NCI-H1092 (cell line): Measurements from ENCODE around the gene GADL1.

Source experiments
- DNase-seq: peaks from one replicate; lab custom pipeline; 2025; lab: John Stamatoyannopoulos, UW

Gene GADL1

GRCh38 chr3:30811151-30811795, 83.2 kb downstream of the GADL1 start:
- no peak for DNase-seq

- DNase-seq, result no peak
These were observed 83.8 kb downstream of the GADL1 start for GRCh38 chr3:30810625-30811024.

GRCh38 chr3:30805695-30806094, 88.8 kb downstream of the GADL1 start:
- no peak for DNase-seq

- DNase-seq, result no peak
These were observed 89.5 kb downstream of the GADL1 start for GRCh38 chr3:30804984-30805383.

GRCh38 chr3:30795176-30795575, 99.3 kb downstream of the GADL1 start:
- DNase-seq, result no peak

GRCh38 chr3:30793740-30794139, 100.7 kb downstream of the GADL1 start:
- DNase-seq, result no peak

- no peak for DNase-seq
These were observed 104.3 kb downstream of the GADL1 start for GRCh38 chr3:30790150-30790549.

- DNase-seq, result no peak
These were observed 108.1 kb downstream of the GADL1 start for GRCh38 chr3:30786365-30786764.

GRCh38 chr3:30779686-30780287, 114.7 kb downstream of the GADL1 start:
- DNase-seq, result no peak

- no peak for DNase-seq
These were observed 115.5 kb downstream of the GADL1 start for GRCh38 chr3:30778933-30779332.

GRCh38 chr3:30777426-30778113, 116.9 kb downstream of the GADL1 start:
- no peak for DNase-seq

GRCh38 chr3:30776186-30776815, 118.2 kb downstream of the GADL1 start:
- DNase-seq, result no peak

GRCh38 chr3:30775040-30775439, 119.4 kb downstream of the GADL1 start:
- DNase-seq, result no peak

- no peak for DNase-seq
These were observed 120.4 kb downstream of the GADL1 start for GRCh38 chr3:30774062-30774461.

GRCh38 chr3:30770387-30770786, 124.1 kb downstream of the GADL1 start:
- DNase-seq, result no peak

- peak; percentile 33 for DNase-seq
These were observed 125.5 kb downstream of the GADL1 start for GRCh38 chr3:30768703-30769550.

- no peak for DNase-seq
These were observed 126.4 kb downstream of the GADL1 start for GRCh38 chr3:30768046-30768445.

- DNase-seq, result no peak
These were observed 127.9 kb downstream of the GADL1 start for GRCh38 chr3:30766522-30766921.

GRCh38 chr3:30764891-30765290, 129.6 kb downstream of the GADL1 start:
- no peak for DNase-seq

GRCh38 chr3:30764281-30764680, 130.2 kb downstream of the GADL1 start:
- no peak for DNase-seq

- DNase-seq, result no peak
These were observed 133.1 kb downstream of the GADL1 start for GRCh38 chr3:30761374-30761773.

GRCh38 chr3:30760737-30761136, 133.7 kb downstream of the GADL1 start:
- no peak for DNase-seq
